ENCODE measurements around the gene MYO5B.

DNA sequence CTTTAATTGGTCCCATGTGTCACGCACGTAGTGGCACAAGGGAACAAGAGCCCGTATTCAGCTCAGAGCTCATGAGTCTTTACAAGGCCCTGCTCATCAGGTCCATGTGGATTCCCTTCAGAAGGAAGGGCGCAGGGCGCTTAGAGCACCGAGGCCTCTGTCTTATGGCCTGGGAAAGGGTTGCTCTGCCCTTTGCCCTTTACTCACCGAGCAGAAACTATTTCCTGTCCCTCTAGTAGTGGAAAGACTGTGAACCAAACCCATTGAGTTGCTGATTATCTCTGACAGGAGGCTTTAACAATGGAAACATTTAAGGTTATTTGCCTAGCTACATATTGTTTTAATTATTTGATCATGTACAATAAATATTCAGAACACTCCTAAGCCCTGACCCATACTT, 279.6 kb downstream of the MYO5B start:
- TF ChIP-seq POLR2A (IDR thresholded peaks at IDR 0.05) = no peak
- TF ChIP-seq, protein P1, sequence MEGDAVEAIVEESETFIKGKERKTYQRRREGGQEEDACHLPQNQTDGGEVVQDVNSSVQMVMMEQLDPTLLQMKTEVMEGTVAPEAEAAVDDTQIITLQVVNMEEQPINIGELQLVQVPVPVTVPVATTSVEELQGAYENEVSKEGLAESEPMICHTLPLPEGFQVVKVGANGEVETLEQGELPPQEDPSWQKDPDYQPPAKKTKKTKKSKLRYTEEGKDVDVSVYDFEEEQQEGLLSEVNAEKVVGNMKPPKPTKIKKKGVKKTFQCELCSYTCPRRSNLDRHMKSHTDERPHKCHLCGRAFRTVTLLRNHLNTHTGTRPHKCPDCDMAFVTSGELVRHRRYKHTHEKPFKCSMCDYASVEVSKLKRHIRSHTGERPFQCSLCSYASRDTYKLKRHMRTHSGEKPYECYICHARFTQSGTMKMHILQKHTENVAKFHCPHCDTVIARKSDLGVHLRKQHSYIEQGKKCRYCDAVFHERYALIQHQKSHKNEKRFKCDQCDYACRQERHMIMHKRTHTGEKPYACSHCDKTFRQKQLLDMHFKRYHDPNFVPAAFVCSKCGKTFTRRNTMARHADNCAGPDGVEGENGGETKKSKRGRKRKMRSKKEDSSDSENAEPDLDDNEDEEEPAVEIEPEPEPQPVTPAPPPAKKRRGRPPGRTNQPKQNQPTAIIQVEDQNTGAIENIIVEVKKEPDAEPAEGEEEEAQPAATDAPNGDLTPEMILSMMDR (IDR thresholded peaks at IDR 0.05 in 4 of 5, conservative IDR thresholded peaks at IDR 0.05 in 1 of 5) = no peak
